Measurements from ENCODE around the gene MBOAT2.

MBOAT2 gene

GRCh38 chr2:8925411-8925810, 78.1 kb downstream of the MBOAT2 start:
- Histone ChIP-seq H3K79me2 (ENCODE audit: insufficient read depth, low read length) (no peaks in the 10 kb centered on the region), H3K4me2 (ENCODE audit: low read depth, low read length, poor library complexity, severe bottlenecking) (no peak overlapping the region), H3K27me3 (ENCODE audit: insufficient read depth, low read length, poor library complexity, severe bottlenecking) (no peaks in the 10 kb centered on the region), H3K36me3 (ENCODE audit: insufficient read depth, low read length) (no peaks in the 10 kb centered on the region), H2AFZ (ENCODE audit: low read length) (no peak overlapping the region), H3K4me3 (ENCODE audit: low read length, poor library complexity, severe bottlenecking) (no peak overlapping the region), H4K20me1 (ENCODE audit: insufficient read depth, low read length, poor library complexity, severe bottlenecking) (no peaks in the 10 kb centered on the region), H3K9ac (ENCODE audit: low read depth, low read length, poor library complexity, severe bottlenecking) (no peak overlapping the region), H3K4me1 (ENCODE audit: insufficient read depth, low read length, poor library complexity, severe bottlenecking) (peaks cover 11% of the 10 kb centered on the region), H3F3A (ENCODE audit: low read depth) (no peaks in the 10 kb centered on the region), H3K9me3 (ENCODE audit: insufficient read depth, low read depth, low read length) (no peaks in the 10 kb centered on the region), H3K9me2 (replicated peaks; ENCODE audit: low read depth, low read length) (no peaks in the 10 kb centered on the region)
- no peak for TF ChIP-seq CTCF (conservative IDR thresholded peaks at IDR 0.05; ENCODE audit: low read length)
- no peak for TF ChIP-seq EZH2phosphoT487 (IDR thresholded peaks at IDR 0.05; ENCODE audit: borderline replicate concordance)

GRCh38 chr2:8923183-8923582, 80.3 kb downstream of the MBOAT2 start:
- Histone ChIP-seq H3K9me3 (ENCODE audit: insufficient read depth, low read depth, low read length) (no peaks in the 10 kb centered on the region), H3K36me3 (ENCODE audit: insufficient read depth, low read length) (no peaks in the 10 kb centered on the region), H3K79me2 (ENCODE audit: insufficient read depth, low read length) (no peaks in the 10 kb centered on the region), H3F3A (ENCODE audit: low read depth) (no peaks in the 10 kb centered on the region), H3K9ac (ENCODE audit: low read depth, low read length, poor library complexity, severe bottlenecking) (no peak overlapping the region), H3K9me2 (replicated peaks; ENCODE audit: low read depth, low read length) (no peaks in the 10 kb centered on the region), H3K4me3 (ENCODE audit: low read length, poor library complexity, severe bottlenecking) (no peak overlapping the region), H3K27me3 (ENCODE audit: insufficient read depth, low read length, poor library complexity, severe bottlenecking) (no peaks in the 10 kb centered on the region), H4K20me1 (ENCODE audit: insufficient read depth, low read length, poor library complexity, severe bottlenecking) (no peaks in the 10 kb centered on the region), H3K4me2 (ENCODE audit: low read depth, low read length, poor library complexity, severe bottlenecking) (no peak overlapping the region), H3K4me1 (ENCODE audit: insufficient read depth, low read length, poor library complexity, severe bottlenecking) (peaks cover 11% of the 10 kb centered on the region), H2AFZ (ENCODE audit: low read length) (no peak overlapping the region)
- no peak for TF ChIP-seq EZH2phosphoT487 (IDR thresholded peaks at IDR 0.05; ENCODE audit: borderline replicate concordance)

GRCh38 chr2:8922431-8922830, 81.1 kb downstream of the MBOAT2 start:
- Histone ChIP-seq H3K9me3 (ENCODE audit: insufficient read depth, low read depth, low read length) (no peaks in the 10 kb centered on the region), H3K4me3 (ENCODE audit: low read length, poor library complexity, severe bottlenecking) (no peak overlapping the region), H2AFZ (ENCODE audit: low read length) (no peak overlapping the region), H3K4me2 (ENCODE audit: low read depth, low read length, poor library complexity, severe bottlenecking) (no peak overlapping the region), H3F3A (ENCODE audit: low read depth) (no peaks in the 10 kb centered on the region), H3K36me3 (ENCODE audit: insufficient read depth, low read length) (no peaks in the 10 kb centered on the region), H3K9me2 (replicated peaks; ENCODE audit: low read depth, low read length) (no peaks in the 10 kb centered on the region), H3K27me3 (ENCODE audit: insufficient read depth, low read length, poor library complexity, severe bottlenecking) (no peaks in the 10 kb centered on the region), H3K9ac (ENCODE audit: low read depth, low read length, poor library complexity, severe bottlenecking) (no peak overlapping the region), H4K20me1 (ENCODE audit: insufficient read depth, low read length, poor library complexity, severe bottlenecking) (no peaks in the 10 kb centered on the region), H3K4me1 (ENCODE audit: insufficient read depth, low read length, poor library complexity, severe bottlenecking) (peaks cover 11% of the 10 kb centered on the region), H3K79me2 (ENCODE audit: insufficient read depth, low read length) (no peaks in the 10 kb centered on the region)
- TF ChIP-seq CTCF (conservative IDR thresholded peaks at IDR 0.05; ENCODE audit: low read length): no peak
- TF ChIP-seq EZH2phosphoT487 (IDR thresholded peaks at IDR 0.05; ENCODE audit: borderline replicate concordance): no peak

- no peaks in the 10 kb centered on the region for H3K79me2 ChIP-seq (ENCODE audit: insufficient read depth, low read length)
- no peaks in the 10 kb centered on the region for H4K20me1 ChIP-seq (ENCODE audit: insufficient read depth, low read length, poor library complexity, severe bottlenecking)
- H3K4me2 ChIP-seq (ENCODE audit: low read depth, low read length, poor library complexity, severe bottlenecking): no peak overlapping the region
- no peak for TF ChIP-seq EZH2phosphoT487 (IDR thresholded peaks at IDR 0.05; ENCODE audit: borderline replicate concordance)
- TF ChIP-seq CTCF (conservative IDR thresholded peaks at IDR 0.05; ENCODE audit: low read length): no peak
- H3K27me3 ChIP-seq (ENCODE audit: insufficient read depth, low read length, poor library complexity, severe bottlenecking): no peaks in the 10 kb centered on the region
- H3K4me1 ChIP-seq (ENCODE audit: insufficient read depth, low read length, poor library complexity, severe bottlenecking): no peaks in the 10 kb centered on the region
- no peaks in the 10 kb centered on the region for H3K9me3 ChIP-seq (ENCODE audit: insufficient read depth, low read depth, low read length)
- no peaks in the 10 kb centered on the region for H3K36me3 ChIP-seq (ENCODE audit: insufficient read depth, low read length)
- H3K9ac ChIP-seq (ENCODE audit: low read depth, low read length, poor library complexity, severe bottlenecking): no peak overlapping the region
- no peak overlapping the region for H3K4me3 ChIP-seq (ENCODE audit: low read length, poor library complexity, severe bottlenecking)
- H2AFZ ChIP-seq (ENCODE audit: low read length): no peak overlapping the region
- H3K9me2 ChIP-seq (replicated peaks; ENCODE audit: low read depth, low read length): no peaks in the 10 kb centered on the region
- no peaks in the 10 kb centered on the region for H3F3A ChIP-seq (ENCODE audit: low read depth)
Observed at GRCh38 chr2:8918412-8918811, 85.1 kb downstream of the MBOAT2 start.

Measured in Loucy (cell line).